Measurements from ENCODE around the gene VRK2.

DNA sequence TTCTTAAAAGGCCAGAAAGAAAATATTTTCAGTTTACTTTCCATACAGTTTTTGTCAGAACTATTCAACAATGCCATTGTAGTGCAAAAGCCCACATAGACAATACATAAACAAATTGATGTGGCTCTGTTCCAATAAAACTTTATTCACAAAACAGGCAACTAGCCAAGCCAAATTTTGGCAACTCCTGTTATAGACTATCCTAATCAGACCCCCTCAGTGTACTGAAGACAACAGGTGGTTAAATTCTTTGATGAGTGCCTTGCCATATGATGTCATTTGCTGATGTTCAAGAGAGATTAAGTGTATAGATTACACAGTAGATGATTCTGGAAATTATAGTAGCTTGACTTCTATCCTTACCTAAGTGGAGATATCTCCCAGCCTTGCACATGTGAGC is 111.1 kb downstream of the VRK2 start:
- no peak for TF ChIP-seq CTCF (IDR thresholded peaks at IDR 0.05; ENCODE audit: low read length)
- no peak for TF ChIP-seq EZH2 (IDR thresholded peaks at IDR 0.05; ENCODE audit: borderline replicate concordance, low read length)

Data from OCI-LY1 (cell line).